ENCODE data around the gene FLOT1. TPM values are rescaled to one million over a fixed set of nuclear protein-coding genes. Genes with fewer than 3 reads are reported as not detected.
A peak's percentile ranks its signal among the peaks of the same experiment; 100 is the strongest.

The FLOT1 gene
- total RNA-seq, 2 donors from 2014 or later, result 135 to 177 TPM

GRCh38 chr6:30683980-30684338 is 58.5 kb downstream of the FLOT1 start:
- peak overlapping the region; percentile 100 for H3K27ac ChIP-seq
- peaks cover 38 to 53% of the 10 kb centered on the region in 2 donors for H3K4me1 ChIP-seq (ENCODE audit: control insufficient read depth in 1 of 2, low read depth in 2 of 2)
- H3K9me3 ChIP-seq, result no peaks in the 10 kb centered on the region
- H3K4me3 ChIP-seq, result peak overlapping the region; percentile 99
- peaks cover 12% of the 10 kb centered on the region for H3K36me3 ChIP-seq
- no peak for ATAC-seq (ENCODE audit: insufficient number of reproducible peaks, low FRiP score, low read depth)
- no peaks in the 10 kb centered on the region for H3K27me3 ChIP-seq (replicated peaks; ENCODE audit: insufficient read depth)
- DNase-seq (ENCODE audit: low spot score), result no peak
- TF ChIP-seq, protein P1, sequence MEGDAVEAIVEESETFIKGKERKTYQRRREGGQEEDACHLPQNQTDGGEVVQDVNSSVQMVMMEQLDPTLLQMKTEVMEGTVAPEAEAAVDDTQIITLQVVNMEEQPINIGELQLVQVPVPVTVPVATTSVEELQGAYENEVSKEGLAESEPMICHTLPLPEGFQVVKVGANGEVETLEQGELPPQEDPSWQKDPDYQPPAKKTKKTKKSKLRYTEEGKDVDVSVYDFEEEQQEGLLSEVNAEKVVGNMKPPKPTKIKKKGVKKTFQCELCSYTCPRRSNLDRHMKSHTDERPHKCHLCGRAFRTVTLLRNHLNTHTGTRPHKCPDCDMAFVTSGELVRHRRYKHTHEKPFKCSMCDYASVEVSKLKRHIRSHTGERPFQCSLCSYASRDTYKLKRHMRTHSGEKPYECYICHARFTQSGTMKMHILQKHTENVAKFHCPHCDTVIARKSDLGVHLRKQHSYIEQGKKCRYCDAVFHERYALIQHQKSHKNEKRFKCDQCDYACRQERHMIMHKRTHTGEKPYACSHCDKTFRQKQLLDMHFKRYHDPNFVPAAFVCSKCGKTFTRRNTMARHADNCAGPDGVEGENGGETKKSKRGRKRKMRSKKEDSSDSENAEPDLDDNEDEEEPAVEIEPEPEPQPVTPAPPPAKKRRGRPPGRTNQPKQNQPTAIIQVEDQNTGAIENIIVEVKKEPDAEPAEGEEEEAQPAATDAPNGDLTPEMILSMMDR (IDR thresholded peaks at IDR 0.05), result no peak

DNA sequence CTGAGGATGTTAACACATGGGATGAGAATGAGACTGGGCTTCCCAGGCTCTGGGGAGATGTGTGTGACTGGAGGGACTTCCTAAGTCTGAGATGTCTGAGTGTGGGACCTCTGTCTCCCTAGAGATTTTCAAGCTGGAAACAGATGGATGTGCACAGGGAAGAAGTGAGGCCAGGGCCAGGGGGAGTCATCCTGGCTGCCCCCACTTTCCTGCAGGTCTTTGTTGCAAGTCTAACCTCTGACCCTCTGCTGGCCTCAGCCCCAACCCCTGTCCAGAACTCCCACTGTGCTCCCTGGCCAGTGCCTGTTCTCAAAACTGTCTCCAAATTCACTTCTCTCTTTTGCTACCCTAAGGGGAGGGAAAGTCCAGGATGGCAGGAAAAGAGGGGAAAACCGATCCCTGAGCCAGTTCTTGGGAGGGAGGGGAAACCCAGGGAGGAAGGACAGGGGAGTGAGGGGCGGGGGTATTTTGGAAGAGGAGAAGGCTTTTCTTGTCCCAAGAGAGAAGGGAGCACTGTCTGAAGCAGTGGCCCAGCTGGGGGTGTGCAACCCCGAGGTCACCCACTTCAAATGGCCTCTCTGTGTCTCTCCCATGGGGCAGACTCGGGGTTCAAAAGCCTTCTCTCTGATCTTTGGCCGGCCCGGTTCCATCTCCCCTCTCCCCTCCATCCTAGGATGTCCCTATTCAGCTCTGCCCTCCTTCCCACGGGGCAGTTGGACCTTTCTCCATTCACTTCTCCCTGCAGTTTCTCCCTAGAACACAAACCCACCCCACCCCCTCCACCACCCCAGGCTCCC is 59.1 kb downstream of the FLOT1 start:
- H3K27me3 ChIP-seq (replicated peaks; ENCODE audit: insufficient read depth), result no peaks in the 10 kb centered on the region
- H3K27ac ChIP-seq, result peak overlapping the region; percentile 100
- no peak for ATAC-seq (ENCODE audit: insufficient number of reproducible peaks, low FRiP score, low read depth)
- DNase-seq (ENCODE audit: low spot score), result no peak
- H3K4me3 ChIP-seq, result peak overlapping the region; percentile 99
- TF ChIP-seq, protein P1 (IDR thresholded peaks at IDR 0.05), result no peak
- peaks cover 32 to 53% of the 10 kb centered on the region in 2 donors for H3K4me1 ChIP-seq (ENCODE audit: control insufficient read depth in 1 of 2, low read depth in 2 of 2)
- peaks cover 17% of the 10 kb centered on the region for H3K36me3 ChIP-seq
- H3K9me3 ChIP-seq, result no peaks in the 10 kb centered on the region

- peak overlapping the region; percentile 99 for H3K4me3 ChIP-seq
- peaks cover 26 to 50% of the 10 kb centered on the region in 2 donors for H3K4me1 ChIP-seq (ENCODE audit: control insufficient read depth in 1 of 2, low read depth in 2 of 2)
- H3K36me3 ChIP-seq, result peaks cover 24% of the 10 kb centered on the region
- no peaks in the 10 kb centered on the region for H3K9me3 ChIP-seq
- TF ChIP-seq, protein P1 (IDR thresholded peaks at IDR 0.05), result no peak
- no peaks in the 10 kb centered on the region for H3K27me3 ChIP-seq (replicated peaks; ENCODE audit: insufficient read depth)
- ATAC-seq (ENCODE audit: insufficient number of reproducible peaks, low FRiP score, low read depth) (peak; percentile 50), DNase-seq (ENCODE audit: low spot score) (peak; percentile 72)
- peak overlapping the region; percentile 100 for H3K27ac ChIP-seq
These were observed 60.1 kb downstream of the FLOT1 start for GRCh38 chr6:30682143-30683117.

DNA sequence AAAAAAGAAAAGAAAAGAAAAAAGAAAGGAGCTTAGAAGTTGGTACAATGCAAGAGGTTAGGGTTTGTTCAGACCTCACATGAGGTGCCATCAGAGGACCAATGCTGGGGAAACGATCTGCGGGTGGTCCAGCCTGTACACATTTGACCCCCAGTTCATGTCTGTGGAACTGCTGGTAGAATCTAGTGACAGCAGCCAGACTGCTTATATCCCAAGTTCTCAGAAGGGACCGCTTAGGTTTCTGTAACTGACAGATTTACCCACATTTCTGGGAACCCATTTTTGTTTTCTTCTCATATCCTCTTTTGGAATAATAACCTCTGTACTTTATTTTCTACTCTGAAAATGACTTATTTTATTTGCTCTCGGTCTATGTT is 60.7 kb downstream of the FLOT1 start:
- peak overlapping the region; percentile 100 for H3K27ac ChIP-seq
- H3K4me1 ChIP-seq (ENCODE audit: control insufficient read depth in 1 of 2, low read depth in 2 of 2), result peaks cover 26 to 50% of the 10 kb centered on the region in 2 donors
- peak overlapping the region; percentile 99 for H3K4me3 ChIP-seq
- H3K9me3 ChIP-seq, result no peaks in the 10 kb centered on the region
- ATAC-seq (ENCODE audit: insufficient number of reproducible peaks, low FRiP score, low read depth), result no peak
- no peak for DNase-seq (ENCODE audit: low spot score)
- H3K36me3 ChIP-seq, result peaks cover 31% of the 10 kb centered on the region
- H3K27me3 ChIP-seq (replicated peaks; ENCODE audit: insufficient read depth), result no peaks in the 10 kb centered on the region
- TF ChIP-seq, protein P1 (IDR thresholded peaks at IDR 0.05), result no peak
